Measurements from ENCODE around the gene IL16.

- TF ChIP-seq CTCF (IDR thresholded peaks at IDR 0.05) = no peak
- TF ChIP-seq POLR2A (IDR thresholded peaks at IDR 0.05) = no peak
Measured at GRCh38 chr15:81281766-81282605, 85.3 kb downstream of the IL16 start.
